Cardiac muscle cell (in vitro differentiated cells and primary cell): ENCODE data around the gene GABRA6. TPM values are rescaled to one million over a fixed set of nuclear protein-coding genes. Genes with fewer than 3 reads are reported as not detected.
A peak's percentile ranks its signal among the peaks of the same experiment; 100 is the strongest.

Source experiments
- DNase-seq, 2 donors: peaks; one replicate each; pipeline versions ENCODE4 v3.0.0 to v3.0.0-alpha.2; 2010 to 2017; ENCODE audit warnings: low read depth in 1 of 2, low spot score in 1 of 2
- H3K27ac ChIP-seq: fragments of 200-600 bp; sonication (generic); 2 replicates; pipeline ENCODE4 v1.5.1; 2016
- H3K27me3 ChIP-seq: fragments of 200-600 bp; sonication (generic); 2 replicates; pipeline ENCODE4 v1.6.0; 2016; ENCODE audit warnings: control low read depth
- H3K36me3 ChIP-seq: fragments of 200-600 bp; sonication (generic); 2 replicates; pipeline ENCODE4 v1.5.1; 2016; ENCODE audit warnings: control low read depth
- H3K4me1 ChIP-seq: fragments of 200-600 bp; sonication (generic); 2 replicates; pipeline ENCODE4 v1.8.1; 2017; ENCODE audit warnings: low read depth, mild to moderate bottlenecking, mixed run types
- H3K4me3 ChIP-seq: fragments of 200-600 bp; sonication (generic); 2 replicates; pipeline ENCODE4 v1.5.1; 2016; ENCODE audit warnings: mild to moderate bottlenecking
- H3K9me3 ChIP-seq: fragments of 200-600 bp; sonication (generic); 2 replicates; pipeline ENCODE4 v1.5.1; 2017; ENCODE audit warnings: low read depth, mild to moderate bottlenecking, control low read depth
- polyA plus RNA-seq: library from polyadenylated mRNA; unstranded; fragments of >200 nt; fragmentation: Nextera tagmentation; extraction: Ambion mirVana; gene quantifications from 2 replicates; pipeline ENCODE4 v1.2.1, GENCODE V29; 2016
- total RNA-seq: library from RNA; depleted of rRNA; stranded (reverse); fragments of >200 nt; gene quantifications from 2 replicates; pipeline ENCODE4 v1.2.3, GENCODE V29; 2016
- TF ChIP-seq, protein P1 (sequence below): IDR thresholded peaks from 2 replicates; pipeline ENCODE4 v1.5.1; 2012; ENCODE audit warnings: low read depth, mild to moderate bottlenecking, low read length

Gene GABRA6
- total and polyA plus RNA-seq, 2 experiments from 2014 or later: not detected

DNA sequence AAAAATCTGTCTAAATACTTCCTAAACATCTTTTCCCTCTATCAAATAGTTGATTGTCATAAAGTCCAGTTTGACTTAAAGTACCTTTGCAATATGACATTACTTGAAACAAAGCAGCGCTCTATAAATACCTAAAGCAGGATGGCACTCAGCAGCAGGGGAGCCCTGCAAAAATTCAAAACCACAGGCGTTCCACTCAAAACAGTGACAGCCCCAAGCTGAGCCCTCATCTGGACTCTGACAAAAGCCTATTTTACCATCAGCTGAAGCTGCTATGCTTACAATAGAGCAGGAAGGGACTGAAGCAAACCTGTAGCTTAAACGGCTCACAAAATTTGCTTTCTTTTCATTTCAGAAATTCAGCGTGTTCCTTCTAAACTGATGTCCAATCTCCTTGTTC lies 11.5 kb downstream of the GABRA6 start:
- no peaks in the 10 kb centered on the region for H3K36me3 ChIP-seq
- H3K27me3 ChIP-seq: no peaks in the 10 kb centered on the region
- H3K4me3 ChIP-seq: no peak overlapping the region
- H3K4me1 ChIP-seq: no peaks in the 10 kb centered on the region
- H3K9me3 ChIP-seq: no peaks in the 10 kb centered on the region
- peak in 1 of 2 donors; percentile 10 for DNase-seq
- TF ChIP-seq, protein P1, sequence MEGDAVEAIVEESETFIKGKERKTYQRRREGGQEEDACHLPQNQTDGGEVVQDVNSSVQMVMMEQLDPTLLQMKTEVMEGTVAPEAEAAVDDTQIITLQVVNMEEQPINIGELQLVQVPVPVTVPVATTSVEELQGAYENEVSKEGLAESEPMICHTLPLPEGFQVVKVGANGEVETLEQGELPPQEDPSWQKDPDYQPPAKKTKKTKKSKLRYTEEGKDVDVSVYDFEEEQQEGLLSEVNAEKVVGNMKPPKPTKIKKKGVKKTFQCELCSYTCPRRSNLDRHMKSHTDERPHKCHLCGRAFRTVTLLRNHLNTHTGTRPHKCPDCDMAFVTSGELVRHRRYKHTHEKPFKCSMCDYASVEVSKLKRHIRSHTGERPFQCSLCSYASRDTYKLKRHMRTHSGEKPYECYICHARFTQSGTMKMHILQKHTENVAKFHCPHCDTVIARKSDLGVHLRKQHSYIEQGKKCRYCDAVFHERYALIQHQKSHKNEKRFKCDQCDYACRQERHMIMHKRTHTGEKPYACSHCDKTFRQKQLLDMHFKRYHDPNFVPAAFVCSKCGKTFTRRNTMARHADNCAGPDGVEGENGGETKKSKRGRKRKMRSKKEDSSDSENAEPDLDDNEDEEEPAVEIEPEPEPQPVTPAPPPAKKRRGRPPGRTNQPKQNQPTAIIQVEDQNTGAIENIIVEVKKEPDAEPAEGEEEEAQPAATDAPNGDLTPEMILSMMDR: no peak
- no peak overlapping the region for H3K27ac ChIP-seq

DNA sequence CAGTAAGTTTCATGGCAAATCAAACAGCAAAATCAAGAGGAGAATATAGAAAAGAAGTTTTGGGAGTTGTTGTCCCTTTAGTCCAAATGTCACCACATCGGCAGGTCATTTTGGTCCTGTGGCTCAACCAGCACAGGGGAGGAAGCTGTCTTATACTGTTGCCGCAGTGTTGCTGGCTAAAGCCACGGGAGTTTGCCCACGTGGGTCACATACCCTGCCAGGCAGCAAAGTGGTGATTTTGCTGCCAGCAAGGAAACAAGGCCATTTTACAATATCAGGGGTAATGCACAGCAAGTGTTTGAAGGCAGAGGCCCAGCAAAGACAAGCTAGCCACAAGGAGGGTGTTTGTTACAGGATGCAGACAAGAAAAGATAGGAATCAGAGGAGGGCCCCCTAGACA lies 14.5 kb downstream of the GABRA6 start:
- H3K27me3 ChIP-seq: no peaks in the 10 kb centered on the region
- H3K4me3 ChIP-seq: no peak overlapping the region
- DNase-seq: no peak
- H3K36me3 ChIP-seq: no peaks in the 10 kb centered on the region
- H3K4me1 ChIP-seq: no peaks in the 10 kb centered on the region
- TF ChIP-seq, protein P1: no peak
- no peaks in the 10 kb centered on the region for H3K9me3 ChIP-seq
- H3K27ac ChIP-seq: no peak overlapping the region

- H3K4me1 ChIP-seq: no peaks in the 10 kb centered on the region
- DNase-seq: no peak
- no peak overlapping the region for H3K4me3 ChIP-seq
These were observed 18.0 kb downstream of the GABRA6 start for GRCh38 chr5:161703528-161703927.

GRCh38 chr5:161707382-161707781 lies 21.9 kb downstream of the GABRA6 start:
- no peak for DNase-seq
- no peak overlapping the region for H3K4me3 ChIP-seq
- no peaks in the 10 kb centered on the region for H3K27me3 ChIP-seq
- no peak overlapping the region for H3K27ac ChIP-seq
- H3K4me1 ChIP-seq: no peaks in the 10 kb centered on the region
- no peaks in the 10 kb centered on the region for H3K9me3 ChIP-seq
- TF ChIP-seq, protein P1: no peak
- H3K36me3 ChIP-seq: no peaks in the 10 kb centered on the region

More at GRCh38 chr5:161703528-161703927, 18.0 kb downstream of the GABRA6 start:
- Histone ChIP-seq H3K9me3 (no peaks in the 10 kb centered on the region), H3K27me3 (no peaks in the 10 kb centered on the region), H3K36me3 (no peaks in the 10 kb centered on the region), H3K27ac (no peak overlapping the region)
- TF ChIP-seq, protein P1: no peak

DNA sequence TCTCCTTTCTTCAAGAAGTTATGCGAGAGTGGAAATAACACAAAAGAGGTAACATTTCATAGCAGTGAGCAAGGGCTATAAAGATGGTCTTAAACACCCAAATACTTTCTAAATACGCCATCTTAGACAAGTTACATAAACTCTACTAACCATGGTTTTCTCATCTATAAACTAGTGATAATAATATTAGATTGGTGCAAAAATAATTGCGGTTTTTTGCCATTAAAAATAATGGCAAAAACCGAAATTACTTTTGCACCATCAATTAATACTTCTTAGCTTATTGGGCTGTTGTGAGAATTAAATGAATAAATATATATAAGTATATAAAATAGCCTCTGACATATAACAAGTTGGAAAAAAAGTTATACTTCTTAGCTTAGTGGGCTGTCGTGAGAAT lies 23.7 kb downstream of the GABRA6 start:
- H3K27me3 ChIP-seq: no peaks in the 10 kb centered on the region
- H3K36me3 ChIP-seq: no peaks in the 10 kb centered on the region
- no peak overlapping the region for H3K27ac ChIP-seq
- H3K4me1 ChIP-seq: no peaks in the 10 kb centered on the region
- no peak for DNase-seq
- no peak overlapping the region for H3K4me3 ChIP-seq
- TF ChIP-seq, protein P1: no peak
- H3K9me3 ChIP-seq: no peaks in the 10 kb centered on the region

DNA sequence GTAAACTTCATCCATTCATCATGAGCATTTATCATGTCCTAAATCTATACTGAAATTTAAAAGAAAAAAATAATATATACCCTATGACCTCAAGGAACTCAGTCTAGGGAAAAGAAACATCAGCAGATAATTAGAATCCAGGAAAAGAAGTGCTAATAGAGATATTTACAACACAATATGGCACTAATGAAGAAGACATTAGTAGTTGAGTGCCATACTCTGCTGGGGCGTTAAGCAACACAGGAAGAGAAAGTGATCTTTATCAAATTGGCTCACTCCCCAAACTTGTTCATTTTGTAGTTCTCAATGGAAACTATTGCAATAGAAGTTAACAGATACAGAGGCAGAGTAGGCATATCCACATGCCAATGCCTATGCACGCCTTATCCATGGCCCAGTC lies 27.5 kb downstream of the GABRA6 start:
- Histone ChIP-seq H3K4me1 (no peaks in the 10 kb centered on the region), H3K27me3 (no peaks in the 10 kb centered on the region), H3K9me3 (no peaks in the 10 kb centered on the region), H3K27ac (no peak overlapping the region), H3K4me3 (no peak overlapping the region), H3K36me3 (no peaks in the 10 kb centered on the region)
- TF ChIP-seq, protein P1: no peak
- DNase-seq: no peak
